Anterior cingulate cortex (tissue), 58 donors: Measurements from ENCODE around the gene TMEM184C.

Experiments
- DNase-seq, 58 donors: peaks; one replicate each; lab custom pipeline; 2025; lab: John Stamatoyannopoulos, UW

Gene TMEM184C

DNA sequence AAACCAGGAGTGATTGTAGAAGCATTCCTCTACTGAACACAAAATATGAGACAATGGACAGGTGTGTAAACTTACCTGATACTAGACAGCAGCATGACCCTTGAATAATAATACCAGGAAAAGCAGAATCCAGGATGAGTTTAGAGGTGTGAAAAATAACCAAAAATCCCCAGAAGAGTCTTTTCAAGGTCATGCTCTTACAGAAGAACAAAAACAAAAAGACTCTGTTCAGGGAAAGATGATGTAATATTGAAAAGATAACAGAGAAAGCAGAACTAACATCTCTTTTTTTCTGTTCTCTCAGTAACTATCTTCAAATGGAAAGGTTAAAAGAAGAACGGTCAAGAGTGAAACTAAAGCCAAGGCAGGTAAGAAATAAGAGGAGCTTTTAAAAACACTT is 100.7 kb downstream of the TMEM184C start:
- no peak for DNase-seq
